Measurements from ENCODE around the gene CLCN6. TPM values are rescaled to one million over a fixed set of nuclear protein-coding genes. Genes with fewer than 3 reads are reported as not detected.

Gene CLCN6
- total and polyA plus RNA-seq, 2 donors from 2014 or later = 7.1 to 26.0 TPM

DNA sequence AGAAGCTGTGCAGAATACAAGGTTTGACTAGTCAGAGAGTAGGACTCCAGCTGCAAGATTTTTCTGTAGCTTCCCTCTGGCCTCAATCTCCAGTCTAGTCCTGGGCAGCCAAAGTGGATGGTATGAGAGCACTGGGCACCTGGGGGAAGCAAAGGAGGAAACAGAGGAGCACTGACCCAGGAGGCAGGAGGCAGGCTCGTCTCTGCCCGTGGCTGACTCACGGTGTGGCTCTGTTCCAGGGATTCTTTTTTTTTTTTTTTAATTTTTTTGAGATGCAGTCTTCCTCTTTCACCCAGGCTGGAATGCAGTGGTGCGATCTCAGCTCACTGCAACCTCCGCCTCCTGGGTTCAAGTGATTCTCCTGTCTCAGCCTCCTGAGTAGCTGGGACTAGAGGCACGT is 56.9 kb downstream of the CLCN6 start:
- intact Hi-C loops (cut with DNase I) = no loop called here

DNA sequence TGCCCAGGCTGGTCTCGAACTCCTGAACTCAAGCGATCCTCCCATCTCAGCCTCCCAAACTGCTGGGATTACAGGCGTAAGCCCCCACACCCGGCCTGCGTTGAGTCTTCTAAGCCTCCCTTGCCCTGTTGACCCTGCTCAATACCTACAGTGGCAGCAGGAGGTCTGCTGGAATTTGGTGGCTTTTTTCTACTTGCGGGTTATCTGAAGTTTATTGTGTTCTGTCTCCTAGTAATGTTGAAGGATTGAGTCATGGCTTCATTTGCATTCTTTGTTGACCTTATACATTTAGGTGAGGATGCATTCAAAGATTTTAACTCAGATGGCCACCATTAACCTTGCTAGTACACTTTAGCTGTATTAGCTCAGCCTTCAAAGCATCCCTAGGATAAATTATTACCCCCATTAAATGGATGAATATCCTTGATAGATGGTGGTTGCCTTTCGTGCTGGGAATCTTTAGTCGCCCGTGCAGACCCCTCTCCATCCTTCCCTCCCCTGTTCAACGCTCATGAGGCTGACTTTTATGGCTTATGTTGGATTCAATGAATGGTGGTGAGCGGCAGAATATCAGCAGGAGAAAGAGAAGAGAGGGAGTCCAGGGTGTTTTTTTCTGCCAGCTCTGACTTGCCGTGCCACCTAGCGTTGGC is 62.5 kb downstream of the CLCN6 start:
- no peak overlapping the region for H3K9ac ChIP-seq (ENCODE audit: low read length in 3 of 3)
- no peaks in the 10 kb centered on the region for H3K36me3 ChIP-seq (ENCODE audit: control insufficient read depth in 2 of 3, insufficient read depth in 3 of 3, low read length in 3 of 3)
- FAIRE-seq (no peak), DNase-seq (peak in 3 of 5 donors; percentile 39 to 67 (median 66))
- H3K4me3 ChIP-seq (ENCODE audit: low read length in 3 of 3) = no peak overlapping the region
- intact Hi-C loops (cut with DNase I) = no loop called here
- H3K9me3 ChIP-seq (ENCODE audit: control insufficient read depth in 2 of 3, insufficient read depth in 1 of 3, low read length in 3 of 3) = no peaks in the 10 kb centered on the region
- H3K27me3 ChIP-seq (ENCODE audit: control insufficient read depth, insufficient read depth, low read length) = no peaks in the 10 kb centered on the region
- H3K4me1 ChIP-seq (ENCODE audit: control insufficient read depth in 2 of 3, insufficient read depth in 2 of 3, low read depth in 1 of 3, low read length in 3 of 3) = no peaks in the 10 kb centered on the region
- TF ChIP-seq, protein P1, sequence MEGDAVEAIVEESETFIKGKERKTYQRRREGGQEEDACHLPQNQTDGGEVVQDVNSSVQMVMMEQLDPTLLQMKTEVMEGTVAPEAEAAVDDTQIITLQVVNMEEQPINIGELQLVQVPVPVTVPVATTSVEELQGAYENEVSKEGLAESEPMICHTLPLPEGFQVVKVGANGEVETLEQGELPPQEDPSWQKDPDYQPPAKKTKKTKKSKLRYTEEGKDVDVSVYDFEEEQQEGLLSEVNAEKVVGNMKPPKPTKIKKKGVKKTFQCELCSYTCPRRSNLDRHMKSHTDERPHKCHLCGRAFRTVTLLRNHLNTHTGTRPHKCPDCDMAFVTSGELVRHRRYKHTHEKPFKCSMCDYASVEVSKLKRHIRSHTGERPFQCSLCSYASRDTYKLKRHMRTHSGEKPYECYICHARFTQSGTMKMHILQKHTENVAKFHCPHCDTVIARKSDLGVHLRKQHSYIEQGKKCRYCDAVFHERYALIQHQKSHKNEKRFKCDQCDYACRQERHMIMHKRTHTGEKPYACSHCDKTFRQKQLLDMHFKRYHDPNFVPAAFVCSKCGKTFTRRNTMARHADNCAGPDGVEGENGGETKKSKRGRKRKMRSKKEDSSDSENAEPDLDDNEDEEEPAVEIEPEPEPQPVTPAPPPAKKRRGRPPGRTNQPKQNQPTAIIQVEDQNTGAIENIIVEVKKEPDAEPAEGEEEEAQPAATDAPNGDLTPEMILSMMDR (IDR thresholded peaks at IDR 0.05; ENCODE audit: borderline replicate concordance, extremely low read depth, insufficient read depth) = no peak
- no peak overlapping the region for H3K27ac ChIP-seq (ENCODE audit: low read depth in 2 of 2, low read length in 2 of 2)

More for the DNA sequence above, 56.9 kb downstream of the CLCN6 start:
- Histone ChIP-seq H3K4me3 (ENCODE audit: low read length in 3 of 3) (no peak overlapping the region), H3K27ac (ENCODE audit: low read depth in 2 of 2, low read length in 2 of 2) (no peak overlapping the region), H3K36me3 (ENCODE audit: control insufficient read depth in 2 of 3, insufficient read depth in 3 of 3, low read length in 3 of 3) (no peaks in the 10 kb centered on the region), H3K9ac (ENCODE audit: low read length in 3 of 3) (no peak overlapping the region), H3K4me1 (ENCODE audit: control insufficient read depth in 2 of 3, insufficient read depth in 2 of 3, low read depth in 1 of 3, low read length in 3 of 3) (no peaks in the 10 kb centered on the region), H3K27me3 (ENCODE audit: control insufficient read depth, insufficient read depth, low read length) (peaks cover under 1% of the 10 kb centered on the region), H3K9me3 (ENCODE audit: control insufficient read depth in 2 of 3, insufficient read depth in 1 of 3, low read length in 3 of 3) (no peaks in the 10 kb centered on the region)
- TF ChIP-seq, protein P1 (IDR thresholded peaks at IDR 0.05; ENCODE audit: borderline replicate concordance, extremely low read depth, insufficient read depth) = no peak
- FAIRE-seq = no peak
- DNase-seq = no peak

DNA sequence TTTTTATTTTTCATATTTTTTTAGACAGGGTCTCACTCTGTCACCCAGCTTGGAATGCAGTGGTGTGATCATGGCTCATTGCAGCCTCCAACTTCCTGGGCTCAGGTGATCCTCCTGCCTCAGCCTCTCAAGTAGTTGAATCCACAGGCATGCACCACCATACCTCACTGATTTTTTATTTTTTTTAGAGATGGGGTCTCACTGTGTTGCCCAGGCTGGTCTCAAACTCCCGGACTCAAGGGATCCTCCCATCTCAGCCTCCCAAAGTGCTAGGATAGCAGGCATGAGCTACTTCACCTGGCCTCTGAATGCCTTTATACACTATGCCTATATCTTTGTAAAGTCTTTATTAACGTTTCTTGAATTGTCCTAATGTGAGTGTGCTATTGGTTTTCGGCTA is 63.1 kb downstream of the CLCN6 start:
- Histone ChIP-seq H3K9ac (ENCODE audit: low read length in 3 of 3) (no peak overlapping the region), H3K4me1 (ENCODE audit: control insufficient read depth in 2 of 3, insufficient read depth in 2 of 3, low read depth in 1 of 3, low read length in 3 of 3) (no peaks in the 10 kb centered on the region), H3K36me3 (ENCODE audit: control insufficient read depth in 2 of 3, insufficient read depth in 3 of 3, low read length in 3 of 3) (no peaks in the 10 kb centered on the region), H3K9me3 (ENCODE audit: control insufficient read depth in 2 of 3, insufficient read depth in 1 of 3, low read length in 3 of 3) (no peaks in the 10 kb centered on the region), H3K4me3 (ENCODE audit: low read length in 3 of 3) (no peak overlapping the region), H3K27me3 (ENCODE audit: control insufficient read depth, insufficient read depth, low read length) (no peaks in the 10 kb centered on the region), H3K27ac (ENCODE audit: low read depth in 2 of 2, low read length in 2 of 2) (no peak overlapping the region)
- TF ChIP-seq, protein P1 (IDR thresholded peaks at IDR 0.05; ENCODE audit: borderline replicate concordance, extremely low read depth, insufficient read depth) = no peak
- DNase-seq = no peak
- intact Hi-C loops (cut with DNase I) = no loop called here
- FAIRE-seq = no peak
